Fibroblast of mammary gland (primary cell): ENCODE measurements around the gene TMEM141.
"Not testable (repeated sequence)": the region's sequence is repeated elsewhere in the genome, so short reads cannot be mapped to it uniquely, and the experiment has no call there.

ENCODE experiments used
- DNase-seq: peaks from one replicate; pipeline ENCODE4 v3.0.0-alpha.2; 2010; ENCODE audit warnings: low read depth
- H3K4me3 ChIP-seq: 2 replicates; pipeline ENCODE4 v1.5.1; 2011; ENCODE audit warnings: low read depth, mild to moderate bottlenecking, low read length, moderate library complexity; ENCODE audit not compliant: control insufficient read depth
- TF ChIP-seq, protein P1 (sequence below): conservative IDR thresholded peaks from 2 replicates; pipeline ENCODE4 v1.5.1; 2011; ENCODE audit warnings: low read depth, low read length, inconsistent platforms; ENCODE audit not compliant: control insufficient read depth, insufficient read depth

The TMEM141 gene

DNA sequence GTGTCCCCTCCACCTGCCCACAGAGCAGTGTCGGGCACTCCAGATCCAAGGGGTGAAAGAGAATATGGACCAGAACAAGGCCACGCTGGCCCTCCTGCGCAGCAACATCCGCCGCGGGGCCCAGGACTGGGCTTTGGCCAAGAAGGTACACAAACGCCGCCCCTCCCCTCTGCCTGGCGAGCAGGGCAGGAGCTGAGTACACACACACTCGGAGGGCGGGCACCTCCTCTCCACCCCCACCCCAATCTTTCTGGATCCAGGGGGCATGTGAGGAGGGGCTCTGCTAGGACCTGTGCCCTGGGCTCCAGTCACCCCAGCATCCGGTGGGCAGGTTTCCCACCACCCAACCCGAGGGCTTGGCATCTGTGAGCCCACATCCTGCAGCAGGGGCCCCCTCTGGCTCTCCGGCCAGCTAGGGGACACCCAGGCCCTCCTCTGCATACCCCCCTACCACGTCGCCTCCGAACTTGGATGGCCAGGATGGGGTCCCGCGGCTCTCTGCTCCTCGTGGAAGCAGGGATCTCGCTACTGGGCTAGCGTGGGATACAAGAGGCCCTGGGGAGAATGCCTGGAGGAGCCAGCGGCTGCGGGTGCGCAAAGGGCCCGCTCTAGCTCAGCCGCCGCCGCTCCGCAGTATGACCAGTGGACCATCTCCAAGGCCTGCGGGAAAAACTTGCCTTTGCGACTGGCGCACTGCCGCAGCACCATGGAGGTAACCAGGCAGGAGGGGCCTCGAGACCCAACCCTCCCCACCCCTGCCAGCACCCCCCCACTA, 8.1 kb downstream of the TMEM141 start:
- no peak overlapping the region for H3K4me3 ChIP-seq
- TF ChIP-seq, protein P1, sequence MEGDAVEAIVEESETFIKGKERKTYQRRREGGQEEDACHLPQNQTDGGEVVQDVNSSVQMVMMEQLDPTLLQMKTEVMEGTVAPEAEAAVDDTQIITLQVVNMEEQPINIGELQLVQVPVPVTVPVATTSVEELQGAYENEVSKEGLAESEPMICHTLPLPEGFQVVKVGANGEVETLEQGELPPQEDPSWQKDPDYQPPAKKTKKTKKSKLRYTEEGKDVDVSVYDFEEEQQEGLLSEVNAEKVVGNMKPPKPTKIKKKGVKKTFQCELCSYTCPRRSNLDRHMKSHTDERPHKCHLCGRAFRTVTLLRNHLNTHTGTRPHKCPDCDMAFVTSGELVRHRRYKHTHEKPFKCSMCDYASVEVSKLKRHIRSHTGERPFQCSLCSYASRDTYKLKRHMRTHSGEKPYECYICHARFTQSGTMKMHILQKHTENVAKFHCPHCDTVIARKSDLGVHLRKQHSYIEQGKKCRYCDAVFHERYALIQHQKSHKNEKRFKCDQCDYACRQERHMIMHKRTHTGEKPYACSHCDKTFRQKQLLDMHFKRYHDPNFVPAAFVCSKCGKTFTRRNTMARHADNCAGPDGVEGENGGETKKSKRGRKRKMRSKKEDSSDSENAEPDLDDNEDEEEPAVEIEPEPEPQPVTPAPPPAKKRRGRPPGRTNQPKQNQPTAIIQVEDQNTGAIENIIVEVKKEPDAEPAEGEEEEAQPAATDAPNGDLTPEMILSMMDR, result no peak
- no peak for DNase-seq

DNA sequence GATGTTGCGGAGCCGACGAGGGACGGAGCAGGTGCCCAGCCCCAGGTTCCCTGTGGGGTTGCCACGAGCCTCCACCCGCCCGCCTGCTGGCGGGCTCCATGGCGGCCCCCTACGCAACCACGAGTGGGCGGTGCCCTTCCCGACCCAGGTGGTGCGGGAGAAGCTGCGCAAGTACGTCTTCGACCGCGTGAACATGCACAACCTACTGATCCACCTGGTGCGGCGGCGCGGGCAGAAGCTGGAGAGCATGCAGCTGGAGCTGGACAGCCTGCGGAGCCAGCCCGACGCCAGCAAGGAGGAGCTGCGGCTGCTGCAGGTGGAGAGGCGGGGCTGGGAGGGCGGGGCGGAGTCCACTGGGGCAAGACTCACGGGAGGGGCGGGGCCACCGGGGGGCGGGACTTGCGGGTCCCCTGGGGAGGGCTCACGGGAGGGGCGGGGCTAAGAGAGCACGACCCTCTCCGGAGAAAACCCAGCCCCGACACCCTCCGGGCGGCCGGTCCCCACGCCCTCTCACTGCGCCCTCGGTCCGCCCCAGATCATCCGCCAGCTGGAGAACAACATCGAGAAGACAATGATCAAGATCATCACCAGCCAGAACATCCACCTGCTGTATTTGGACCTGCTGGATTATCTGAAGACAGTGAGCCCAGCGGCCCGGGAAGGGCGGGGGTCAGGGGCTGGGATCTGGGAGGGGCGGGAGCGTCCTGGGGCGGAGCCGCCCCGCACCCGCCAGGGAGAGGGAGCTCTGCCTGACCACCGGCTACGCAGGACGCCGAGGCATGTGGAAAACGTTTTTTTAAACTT, 8.9 kb downstream of the TMEM141 start:
- TF ChIP-seq, protein P1, result no peak
- peak overlapping the region; percentile 13 for H3K4me3 ChIP-seq
- DNase-seq, result peak; percentile 15

DNA sequence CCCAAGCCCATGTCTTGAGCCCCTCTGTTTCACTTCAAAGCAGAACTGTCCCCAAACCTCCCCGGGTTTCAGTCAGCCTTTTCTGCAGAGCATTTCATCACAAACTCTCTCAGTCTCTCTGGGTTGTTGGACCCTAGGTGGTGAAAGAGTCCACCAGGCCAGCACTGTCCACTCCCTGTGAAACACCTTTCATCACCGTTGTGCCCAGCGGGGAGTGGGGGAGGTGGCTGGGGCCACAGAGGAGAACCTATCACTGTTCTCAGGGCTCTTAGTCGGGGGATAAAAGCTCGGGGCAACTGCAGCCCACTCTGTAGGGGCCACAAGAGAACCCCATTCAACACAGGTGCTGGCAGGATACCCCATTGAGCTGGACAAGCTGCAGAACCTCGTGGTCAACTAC, 11.2 kb downstream of the TMEM141 start:
- TF ChIP-seq, protein P1, result no peak
- H3K4me3 ChIP-seq, result no peak overlapping the region
- DNase-seq, result no peak

DNA sequence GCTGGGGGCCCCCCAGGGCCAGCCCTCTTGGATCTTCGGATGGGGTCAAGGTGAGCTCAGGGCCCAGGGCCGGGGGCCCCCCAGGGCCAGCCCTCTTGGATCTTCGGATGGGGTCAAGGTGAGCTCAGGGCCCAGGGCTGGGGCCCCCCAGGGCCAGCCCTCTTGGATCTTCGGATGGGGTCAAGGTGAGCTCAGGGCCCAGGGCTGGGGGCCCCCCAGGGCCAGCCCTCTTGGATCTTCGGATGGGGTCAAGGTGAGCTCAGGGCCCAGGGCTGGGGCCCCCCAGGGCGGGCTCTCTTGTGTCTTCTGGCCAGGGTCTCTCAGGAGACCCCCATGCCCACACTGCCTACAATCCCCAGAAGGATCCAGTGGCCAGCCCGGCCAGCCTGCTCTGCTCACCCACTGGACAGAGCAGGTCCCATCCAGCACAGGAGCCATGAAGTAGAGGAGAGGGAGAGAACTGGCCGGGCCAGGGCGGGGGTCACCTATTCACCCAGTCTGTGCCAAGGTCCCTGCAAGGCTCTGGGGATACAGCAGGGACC, 11.9 kb downstream of the TMEM141 start:
- DNase-seq, H3K4me3 ChIP-seq: not testable (repeated sequence)

DNA sequence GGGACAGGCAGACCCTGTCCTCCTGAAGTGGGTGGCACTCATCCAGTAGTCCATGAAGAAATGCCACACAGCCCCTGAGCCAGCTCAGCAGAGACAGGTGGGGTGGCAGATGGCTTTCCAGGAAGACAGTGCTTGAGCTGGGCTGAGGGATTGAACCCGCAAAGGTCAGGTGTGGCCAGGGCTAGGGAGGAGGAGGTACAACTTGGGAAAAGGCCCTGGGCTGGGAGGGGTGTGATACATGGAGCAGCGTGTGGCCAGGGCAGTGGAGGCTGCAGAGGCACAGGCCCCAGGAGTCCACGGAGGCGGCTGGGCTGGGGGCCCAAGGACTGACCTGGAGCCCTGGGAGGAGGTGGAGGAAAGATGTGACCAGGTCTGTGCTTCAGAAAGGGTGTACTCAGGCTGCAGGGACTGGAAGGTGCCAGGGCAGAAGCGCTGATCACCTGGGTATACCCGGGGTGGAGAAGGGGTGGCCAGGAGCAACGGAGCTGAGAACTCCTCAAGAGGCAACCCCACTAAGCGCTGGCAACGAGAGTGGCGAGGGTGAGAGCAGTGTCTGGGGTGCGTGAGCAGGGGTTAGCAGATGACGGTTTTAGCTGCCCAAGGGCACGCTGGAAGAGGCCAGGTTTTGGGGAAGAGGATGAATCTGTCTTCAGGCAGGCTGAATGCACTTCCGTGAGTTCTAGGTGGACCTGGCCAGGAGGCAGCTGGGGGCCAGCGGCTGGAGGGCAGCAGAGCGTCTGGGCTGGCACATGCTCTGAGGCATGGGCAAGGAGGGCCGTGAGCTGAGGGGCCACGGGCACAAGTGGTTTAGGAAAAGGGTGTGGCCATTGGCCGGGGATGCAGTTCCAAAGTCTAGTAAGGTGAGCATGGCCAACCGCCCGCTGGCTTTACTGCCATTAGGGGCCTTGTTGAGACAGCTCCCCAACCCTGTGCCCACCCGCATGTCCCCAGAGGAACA, 12.7 kb downstream of the TMEM141 start:
- no peak overlapping the region for H3K4me3 ChIP-seq
- no peak for DNase-seq
- TF ChIP-seq, protein P1, result no peak

DNA sequence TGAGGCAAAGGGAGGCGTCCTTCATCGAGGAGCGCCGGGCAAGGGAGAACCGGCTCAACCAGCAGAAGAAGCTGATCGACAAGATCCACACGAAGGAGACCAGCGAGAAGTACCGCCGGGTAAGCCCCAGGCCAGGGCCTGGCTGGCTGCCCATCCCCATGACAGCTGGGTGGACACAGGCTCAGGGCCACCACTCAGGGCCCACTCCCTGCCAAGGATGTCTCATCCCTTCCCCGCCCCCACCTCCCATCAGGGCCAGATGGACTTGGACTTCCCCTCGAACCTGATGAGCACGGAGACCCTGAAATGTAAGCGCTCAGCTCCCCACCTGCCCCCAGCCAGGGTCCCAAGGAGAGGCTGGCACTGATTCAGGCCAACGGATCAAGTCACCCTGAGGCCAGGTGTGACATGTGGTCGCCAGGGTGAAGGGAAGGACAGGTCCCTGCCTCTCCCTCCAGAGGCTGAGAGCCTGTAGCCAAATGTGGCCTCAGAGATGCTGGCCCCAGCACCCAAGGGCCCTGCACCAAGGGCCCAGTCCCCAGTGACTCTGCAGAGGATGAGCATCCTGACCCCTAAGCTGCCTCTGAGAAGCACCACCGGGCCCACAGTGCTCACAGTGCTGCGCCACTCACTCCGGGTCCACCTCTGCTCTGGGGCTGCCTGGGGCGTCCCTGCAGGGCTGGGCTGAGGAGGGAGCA, 13.5 kb downstream of the TMEM141 start:
- H3K4me3 ChIP-seq, result no peak overlapping the region
- TF ChIP-seq, protein P1, result no peak
- no peak for DNase-seq
